AG10803 (cell line): ENCODE data around the gene PEAR1.

Experiments
- DNase-seq: peaks from one replicate; pipeline ENCODE4 v3.0.0; 2010; ENCODE audit warnings: low read depth
- H3K4me3 ChIP-seq: 2 replicates; pipeline ENCODE4 v1.5.1; 2011; ENCODE audit warnings: mild to moderate bottlenecking, low read length, control low read depth
- TF ChIP-seq, protein P1 (sequence below): conservative IDR thresholded peaks from 2 replicates; pipeline ENCODE4 v1.5.1; 2011; ENCODE audit warnings: mild to moderate bottlenecking, low read length, control low read depth, inconsistent platforms

The PEAR1 gene

DNA sequence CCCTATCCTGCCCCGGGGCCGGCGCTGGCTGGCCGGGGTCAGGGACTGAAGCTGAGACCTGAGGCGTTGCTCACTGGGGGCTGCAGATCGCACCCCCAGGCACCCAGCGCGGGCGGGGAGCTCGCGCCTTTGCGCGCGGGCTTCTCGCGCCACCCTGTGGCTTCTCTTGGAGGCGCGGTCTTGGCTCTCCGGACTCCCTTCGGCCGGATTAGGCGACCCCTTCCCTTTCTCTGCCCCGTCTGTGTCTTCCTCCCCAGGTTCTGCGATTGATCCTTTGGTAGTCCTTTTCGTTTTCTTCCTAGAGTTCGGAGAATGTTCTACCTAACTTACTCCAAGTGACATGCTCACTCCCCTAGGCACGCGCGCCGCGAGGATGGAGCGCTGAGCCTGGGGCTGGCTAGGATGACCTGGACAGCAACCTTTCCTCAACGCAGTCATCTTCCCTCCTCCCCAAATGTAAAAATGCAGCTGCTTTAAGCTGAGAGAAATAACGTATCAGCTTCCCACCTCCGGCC lies 33.3 kb upstream of the PEAR1 start:
- TF ChIP-seq, protein P1, sequence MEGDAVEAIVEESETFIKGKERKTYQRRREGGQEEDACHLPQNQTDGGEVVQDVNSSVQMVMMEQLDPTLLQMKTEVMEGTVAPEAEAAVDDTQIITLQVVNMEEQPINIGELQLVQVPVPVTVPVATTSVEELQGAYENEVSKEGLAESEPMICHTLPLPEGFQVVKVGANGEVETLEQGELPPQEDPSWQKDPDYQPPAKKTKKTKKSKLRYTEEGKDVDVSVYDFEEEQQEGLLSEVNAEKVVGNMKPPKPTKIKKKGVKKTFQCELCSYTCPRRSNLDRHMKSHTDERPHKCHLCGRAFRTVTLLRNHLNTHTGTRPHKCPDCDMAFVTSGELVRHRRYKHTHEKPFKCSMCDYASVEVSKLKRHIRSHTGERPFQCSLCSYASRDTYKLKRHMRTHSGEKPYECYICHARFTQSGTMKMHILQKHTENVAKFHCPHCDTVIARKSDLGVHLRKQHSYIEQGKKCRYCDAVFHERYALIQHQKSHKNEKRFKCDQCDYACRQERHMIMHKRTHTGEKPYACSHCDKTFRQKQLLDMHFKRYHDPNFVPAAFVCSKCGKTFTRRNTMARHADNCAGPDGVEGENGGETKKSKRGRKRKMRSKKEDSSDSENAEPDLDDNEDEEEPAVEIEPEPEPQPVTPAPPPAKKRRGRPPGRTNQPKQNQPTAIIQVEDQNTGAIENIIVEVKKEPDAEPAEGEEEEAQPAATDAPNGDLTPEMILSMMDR, result peak; percentile 72
- peak overlapping the region; percentile 49 for H3K4me3 ChIP-seq
- peak; percentile 28 for DNase-seq

DNA sequence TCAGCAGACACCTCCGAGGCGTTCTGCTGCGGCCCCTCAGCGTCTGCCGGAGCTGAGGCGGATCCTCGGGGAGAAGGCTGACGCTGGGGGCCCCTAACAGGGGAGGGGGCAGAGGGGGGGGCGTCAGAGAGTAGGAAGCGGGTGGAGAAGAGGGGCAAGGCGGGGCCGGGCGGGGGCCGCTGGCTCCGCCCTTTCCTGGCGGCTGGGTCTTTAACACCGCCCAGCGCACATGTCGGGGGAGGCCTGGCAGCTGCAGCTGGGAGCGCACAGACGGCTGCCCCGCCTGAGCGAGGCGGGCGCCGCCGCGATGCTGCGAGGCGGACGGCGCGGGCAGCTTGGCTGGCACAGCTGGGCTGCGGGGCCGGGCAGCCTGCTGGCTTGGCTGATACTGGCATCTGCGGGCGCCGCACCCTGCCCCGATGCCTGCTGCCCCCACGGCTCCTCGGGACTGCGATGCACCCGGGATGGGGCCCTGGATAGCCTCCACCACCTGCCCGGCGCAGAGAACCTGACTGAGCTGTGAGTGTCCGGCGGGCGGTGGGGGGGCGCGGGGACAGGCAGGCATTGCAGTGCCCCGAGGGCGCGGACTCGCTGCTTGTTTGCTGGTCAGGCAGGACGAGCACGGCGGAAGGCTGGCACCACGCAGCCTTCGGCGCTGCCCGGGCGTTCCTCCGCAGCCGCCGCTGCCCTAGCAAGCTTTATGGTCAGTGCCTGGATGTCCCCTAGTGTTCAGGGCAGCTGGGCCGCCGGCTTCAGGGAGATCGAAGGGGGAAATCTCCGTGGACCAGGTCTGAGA lies 32.7 kb upstream of the PEAR1 start, which contains the start of gene NTRK1:
Gene NTRK1, plus strand, starts transcription at position 238 of the 796 bp plus-strand sequence. Its CDS starts 70 bp downstream, at position 308.
- TF ChIP-seq, protein P1, result no peak
- peak within 1 kb of the TSS; percentile 49 for H3K4me3 ChIP-seq
- DNase-seq, result peak; percentile 10

DNA sequence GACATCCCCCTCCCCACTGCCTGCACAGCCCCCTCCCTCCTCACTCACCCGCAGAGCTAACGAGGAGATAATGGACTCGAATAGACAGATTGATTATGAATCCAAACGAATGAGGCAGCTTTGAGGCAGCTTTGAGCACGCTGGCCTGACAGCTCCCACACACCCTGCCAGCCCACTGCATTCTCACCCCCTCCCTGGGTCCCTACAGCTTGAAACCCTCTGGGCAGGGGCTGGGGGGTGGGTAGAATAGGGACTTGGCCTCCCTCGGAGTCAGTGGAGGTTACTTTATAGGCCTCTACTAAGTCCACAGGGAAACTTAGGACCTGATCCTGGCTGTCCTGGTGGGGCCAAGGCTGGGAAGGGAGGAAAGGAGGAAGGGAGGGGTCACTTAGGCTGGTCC lies 30.9 kb upstream of the PEAR1 start:
- no peak for DNase-seq
- H3K4me3 ChIP-seq, result no peak overlapping the region
- TF ChIP-seq, protein P1, result no peak

DNA sequence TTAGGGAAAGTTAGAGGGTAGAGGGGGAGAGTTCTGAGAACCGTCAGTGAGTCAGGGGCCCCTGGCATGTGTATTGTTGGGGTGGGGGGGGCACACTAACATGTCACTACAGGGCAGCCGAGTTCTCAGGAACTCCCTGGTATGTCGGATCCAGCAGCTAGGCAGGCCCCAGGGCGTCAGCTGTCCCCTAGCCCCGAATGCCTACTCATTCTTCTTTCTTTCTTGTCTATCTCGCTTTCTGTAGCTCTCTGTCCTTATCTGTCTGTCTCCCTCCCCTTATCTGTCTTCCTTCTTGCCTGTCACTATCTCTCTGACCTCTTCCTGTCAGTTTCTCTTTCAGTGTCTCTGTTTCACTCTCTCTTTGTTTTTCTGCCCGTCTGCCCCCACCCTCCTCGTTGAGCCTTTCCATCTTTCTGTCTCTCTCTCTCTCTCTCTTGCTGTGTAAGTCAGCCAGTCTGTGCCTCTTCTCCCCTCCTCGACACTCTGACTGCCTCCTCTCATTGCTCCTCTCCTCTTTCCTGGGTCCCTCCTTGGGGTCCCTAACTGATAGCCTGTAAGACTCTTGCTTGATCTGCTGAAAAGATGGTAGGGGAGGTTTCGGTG lies 30.4 kb upstream of the PEAR1 start:
- TF ChIP-seq, protein P1, result no peak
- no peak overlapping the region for H3K4me3 ChIP-seq

DNA sequence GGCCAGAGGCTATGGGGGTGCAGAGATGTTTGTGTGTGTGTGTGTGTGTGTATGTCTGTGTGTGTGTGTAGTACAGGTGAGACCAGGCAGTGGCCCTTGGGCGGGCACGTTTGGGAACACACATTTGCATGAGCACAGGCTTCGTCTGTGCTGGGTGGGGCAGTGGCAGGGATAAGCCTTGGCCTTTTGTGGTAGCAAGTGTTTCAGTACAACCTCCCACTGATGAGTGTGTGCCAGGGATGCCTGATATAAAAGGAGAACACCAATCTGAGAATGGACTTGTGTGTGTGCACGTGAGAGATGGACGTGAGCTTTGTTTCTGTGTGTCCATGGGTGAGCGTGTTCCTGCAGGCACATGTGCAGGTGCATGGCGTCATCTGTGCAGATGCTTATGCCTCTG lies 29.9 kb upstream of the PEAR1 start:
- TF ChIP-seq, protein P1, result no peak
- no peak for DNase-seq
- no peak overlapping the region for H3K4me3 ChIP-seq

More for the DNA sequence above, 30.4 kb upstream of the PEAR1 start:
- DNase-seq, result no peak

DNA sequence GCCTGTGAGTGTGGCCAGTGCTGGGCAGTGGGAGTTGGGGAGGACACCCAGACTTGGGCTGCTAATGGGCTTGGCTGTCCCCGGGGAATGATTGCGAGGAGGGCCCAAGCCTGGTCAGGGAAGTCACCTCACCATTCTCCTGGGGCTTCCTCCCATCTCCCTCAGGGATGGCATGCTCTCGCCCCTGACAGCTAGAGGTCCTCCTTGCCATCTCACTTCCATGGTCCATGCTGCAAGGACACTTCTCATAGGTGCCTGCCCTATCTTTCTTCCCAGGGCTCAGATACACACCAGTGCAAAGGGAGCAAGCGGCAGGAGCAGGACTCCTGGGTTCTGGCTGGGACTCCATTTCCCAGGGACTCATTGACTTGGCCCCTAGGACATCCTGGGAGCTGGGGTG lies 28.7 kb upstream of the PEAR1 start:
- DNase-seq, result no peak
- H3K4me3 ChIP-seq, result no peak overlapping the region
- TF ChIP-seq, protein P1, result no peak
